H1 (cell line): ENCODE results near the gene IREB2. TPM values are rescaled to one million over a fixed set of nuclear protein-coding genes. Genes with fewer than 3 reads are reported as not detected.

Source experiments
- CTCF ChIA-PET: fragments of 300-600 bp; sonication (Branson Sonifier 250); formaldehyde crosslinking; loops from one replicate; lab custom pipeline; 2021; ENCODE audit not compliant: partially characterized antibody; lab: Charles Lee
- POLR2A ChIA-PET: fragments of 300-600 bp; sonication (Branson Sonifier 250); formaldehyde crosslinking; loops from one replicate; lab custom pipeline; 2021; ENCODE audit warnings: inconsistent platforms; ENCODE audit not compliant: partially characterized antibody; lab: Charles Lee
- DNase-seq, 2 experiments: peaks; one replicate each; pipeline versions ENCODE4 v3.0.0 to v3.0.0-alpha.2; 2010 to 2022; ENCODE audit warnings: low spot score in 2 of 2, low read depth in 1 of 2, mixed read lengths in 1 of 2
- FAIRE-seq: peaks from 2 replicates; lab custom pipeline; 2011; peaks lifted over from hg19 to GRCh38; lab: Jason Lieb, UNC
- H2AFZ ChIP-seq: 2 replicates; pipeline ENCODE4 v1.8.1; 2012; ENCODE audit warnings: low read length, inconsistent platforms
- H2AK5ac ChIP-seq: 2 replicates; pipeline ENCODE4 v1.6.1; 2013; ENCODE audit warnings: low read depth, low read length
- H2BK120ac ChIP-seq: replicated peaks from 2 replicates; pipeline ENCODE3; 2013; ENCODE audit warnings: low read depth, low read length, inconsistent platforms
- H2BK12ac ChIP-seq: 2 replicates; pipeline ENCODE4 v1.6.1; 2013; ENCODE audit warnings: low read depth, low read length
- H2BK15ac ChIP-seq: 2 replicates; pipeline ENCODE4 v1.6.1; 2013; ENCODE audit warnings: low read length
- H2BK20ac ChIP-seq: 2 replicates; pipeline ENCODE4 v1.6.1; 2013; ENCODE audit warnings: low read length
- H2BK5ac ChIP-seq: 2 replicates; pipeline ENCODE4 v1.6.1; 2013; ENCODE audit warnings: low read depth, low read length
- H3K14ac ChIP-seq: 2 replicates; pipeline ENCODE4 v1.6.1; 2013; ENCODE audit warnings: inconsistent platforms; ENCODE audit not compliant: insufficient read length
- H3K18ac ChIP-seq: 2 replicates; pipeline ENCODE4 v1.6.1; 2013; ENCODE audit warnings: low read length; ENCODE audit errors: extremely low read depth
- H3K23ac ChIP-seq: 2 replicates; pipeline ENCODE4 v1.6.1; 2013; ENCODE audit warnings: inconsistent platforms; ENCODE audit not compliant: insufficient read length
- H3K23me2 ChIP-seq: 2 replicates; pipeline ENCODE4 v1.6.1; 2013; ENCODE audit warnings: low read depth, low read length
- H3K27ac ChIP-seq: 2 replicates; pipeline ENCODE4 v1.6.1; 2011; ENCODE audit warnings: low read depth, low read length, inconsistent platforms
- H3K27me3 ChIP-seq, 4 experiments: replicated peaks in 1 of 4; 1 replicate in 1 of 4; 2 replicates in 3 of 4; pipeline versions ENCODE4 v1.6.1 to v1.8.1; 2011 to 2013; ENCODE audit warnings: low read length in 3 of 4, mild to moderate bottlenecking in 3 of 4, inconsistent platforms in 2 of 4, mixed read lengths in 2 of 4, moderate library complexity in 1 of 4; ENCODE audit not compliant: control insufficient read depth in 3 of 4, insufficient read depth in 3 of 4; ENCODE audit errors: extremely low read depth in 1 of 4
- H3K36me3 ChIP-seq, 4 experiments: 2 replicates each; pipeline versions ENCODE4 v1.6.1 to v1.8.1; 2011 to 2013; ENCODE audit warnings: mild to moderate bottlenecking in 4 of 4, low read length in 3 of 4, moderate library complexity in 2 of 4, control low read depth in 1 of 4, inconsistent platforms in 1 of 4; ENCODE audit not compliant: insufficient read depth in 4 of 4, control insufficient read depth in 2 of 4
- H3K4ac ChIP-seq: replicated peaks from 2 replicates; pipeline ENCODE3; 2013; ENCODE audit warnings: low read length, low read depth, mixed read lengths, inconsistent platforms; ENCODE audit not compliant: insufficient read length
- H3K4me1 ChIP-seq, 4 experiments: replicated peaks in 1 of 4; 1 replicate in 1 of 4; 2 replicates in 3 of 4; pipeline versions ENCODE4 v1.6.1 to v1.8.1; 2011 to 2013; ENCODE audit warnings: low read length in 3 of 4, inconsistent platforms in 2 of 4, mixed read lengths in 1 of 4; ENCODE audit not compliant: insufficient read depth in 4 of 4, control insufficient read depth in 3 of 4
- H3K4me2 ChIP-seq, 2 experiments: 2 replicates each; pipeline versions ENCODE4 v1.6.1 to v1.8.1; 2011 to 2013; ENCODE audit warnings: low read depth in 2 of 2, low read length in 2 of 2, control low read depth in 1 of 2, inconsistent platforms in 1 of 2, mild to moderate bottlenecking in 1 of 2; ENCODE audit not compliant: insufficient read depth in 1 of 2
- H3K4me3 ChIP-seq, 4 experiments: fragments of 200-600, 300-600 bp in 1 of 4; sonication (generic), shearing (Covaris generic), sonication (Bioruptor Twin) in 1 of 4; 2 replicates each; pipeline versions ENCODE4 v1.5.1 to v1.8.1; 2011 to 2016; ENCODE audit warnings: low read length in 4 of 4, low read depth in 3 of 4, control low read depth in 2 of 4, inconsistent platforms in 2 of 4, mild to moderate bottlenecking in 2 of 4, mixed read lengths in 1 of 4, moderate library complexity in 1 of 4; ENCODE audit not compliant: insufficient read depth in 2 of 4; ENCODE audit errors: extremely low read depth in 1 of 4
- H3K56ac ChIP-seq: replicated peaks from 2 replicates; pipeline ENCODE3; 2013; ENCODE audit warnings: low read depth, mild to moderate bottlenecking, mixed read lengths, low read length, inconsistent platforms; ENCODE audit not compliant: insufficient read length
- H3K79me1 ChIP-seq: 2 replicates; pipeline ENCODE4 v1.6.1; 2013; ENCODE audit warnings: low read depth, low read length, control low read depth
- H3K79me2 ChIP-seq, 2 experiments: 2 replicates each; pipeline versions ENCODE4 v1.6.1 to v1.8.1; 2012 to 2013; ENCODE audit warnings: low read length in 2 of 2, mild to moderate bottlenecking in 2 of 2, inconsistent platforms in 1 of 2; ENCODE audit not compliant: insufficient read depth in 2 of 2, control insufficient read depth in 1 of 2
- H3K9ac ChIP-seq, 4 experiments: replicated peaks in 1 of 4; 1 replicate in 1 of 4; 2 replicates in 3 of 4; pipeline versions ENCODE4 v1.6.1 to v1.8.1; 2011 to 2013; ENCODE audit warnings: low read depth in 3 of 4, low read length in 3 of 4, control low read depth in 2 of 4, mild to moderate bottlenecking in 2 of 4, moderate library complexity in 2 of 4, inconsistent platforms in 1 of 4; ENCODE audit errors: extremely low read depth in 1 of 4
- H3K9me3 ChIP-seq, 2 experiments: 2 replicates each; pipeline versions ENCODE4 v1.6.1 to v1.8.1; 2012 to 2013; ENCODE audit warnings: mild to moderate bottlenecking in 2 of 2, moderate library complexity in 2 of 2, control low read depth in 1 of 2, inconsistent platforms in 1 of 2, low read depth in 1 of 2, low read length in 1 of 2, mixed read lengths in 1 of 2; ENCODE audit not compliant: insufficient read depth in 2 of 2
- H4K20me1 ChIP-seq, 2 experiments: replicated peaks in 1 of 2; 2 replicates each; pipeline versions ENCODE3 to v1.8.1; 2011 to 2013; ENCODE audit warnings: inconsistent platforms in 2 of 2, low read length in 2 of 2, mild to moderate bottlenecking in 1 of 2; ENCODE audit not compliant: insufficient read depth in 2 of 2, control insufficient read depth in 1 of 2
- H4K5ac ChIP-seq: 2 replicates; pipeline ENCODE4 v1.6.1; 2013; ENCODE audit warnings: low read length, low read depth, mixed read lengths, inconsistent platforms; ENCODE audit not compliant: insufficient read length
- H4K8ac ChIP-seq: 2 replicates; pipeline ENCODE4 v1.8.0; 2013; ENCODE audit warnings: mild to moderate bottlenecking, moderate library complexity, low read length, inconsistent platforms; ENCODE audit not compliant: insufficient read depth; ENCODE audit errors: extremely low read depth
- H4K91ac ChIP-seq: replicated peaks from 2 replicates; pipeline ENCODE3; 2013; ENCODE audit warnings: low read length, mixed read lengths, inconsistent platforms; ENCODE audit not compliant: insufficient read length
- SIN3A ChIP-seq, 2 experiments: IDR thresholded peaks in 1 of 2; conservative IDR thresholded peaks in 1 of 2; 2 replicates each; pipeline ENCODE4 v1.6.1; 2011 to 2012; ENCODE audit warnings: low read length in 2 of 2, improper control_type of control experiment in 1 of 2, low read depth in 1 of 2, mild to moderate bottlenecking in 1 of 2
- SP1 ChIP-seq: IDR thresholded peaks from 2 replicates; pipeline ENCODE4 v1.6.1; 2011; ENCODE audit warnings: low read depth, low read length
- WGBS, 2 experiments: shearing (Covaris generic) in 1 of 2; methylation state at CpG; one replicate each; pipeline versions ENCODE4 v1.1.6 to v1.1.7; 2013 to 2015; ENCODE audit warnings: low lambda C conversion rate in 2 of 2, mixed read lengths in 2 of 2, inconsistent platforms in 1 of 2, low coverage in 1 of 2, missing lambda C conversion rate in 1 of 2; ENCODE audit not compliant: insufficient replicate concordance in 2 of 2, insufficient coverage in 1 of 2, insufficient read length in 1 of 2; ENCODE audit errors: extremely low coverage in 1 of 2, missing lambda C conversion rate in 1 of 2; 5-methylcytosine and 5-hydroxymethylcytosine counted together
- polyA plus RNA-seq, 7 experiments: library from polyadenylated mRNA; depleted of rRNA in 3 of 7; stranded (reverse) in 5 of 7; unstranded in 2 of 7; fragments of >200 nt in 5 of 7; fragments of 200-250 nt in 2 of 7; gene quantifications; 1 replicate in 5 of 7; 2 replicates in 1 of 7; 4 replicates in 1 of 7; pipeline versions ENCODE4 v1.2.1 to v1.2.3, GENCODE V29; 2011 to 2013; ENCODE audit warnings: missing spikeins in 2 of 7, mixed read lengths in 2 of 7
- total RNA-seq: library from RNA; stranded (reverse); fragmentation: NEBNext Ultra II Directional; extraction: Animal tissue kit (Norgen Biotek cat#: 25700); gene quantifications from 2 replicates; pipeline ENCODE4 v1.2.1, GENCODE V29; 2021

IREB2 gene
- total and polyA plus RNA-seq, 2 of the 8 experiments (the other 6 are each of a cell fraction or from before 2014, with no cell fraction given): 21.0 to 103 TPM

GRCh38 chr15:78540871-78541743 lies 103.1 kb downstream of the IREB2 start:
- POLR2A ChIA-PET: interaction anchor here (0.9 to 2.9 kb wide), 8 partner anchors 8 to 64 kb away, joined by 3 to 17 read pairs (median 8); partner anchors contain the start of genes CHRNA5 and HYKK
- H3K18ac ChIP-seq: 0 out of 2 replicates have a peak overlapping the region, but pooled peaks have one; percentile 41
- H3K4me1 ChIP-seq: peaks cover 0 to 3% (median 1%) of the 10 kb centered on the region in 4 experiments; a peak in 3 of 7 replicates
- peak overlapping the region; percentile 78 to 94 for H3K4me2 ChIP-seq
- no peak overlapping the region for H2AK5ac ChIP-seq
- no peak for DNase-seq
- H3K23me2 ChIP-seq: peaks cover 3% of the 10 kb centered on the region; the same call in 1 of the 2 replicates
- H3K4me3 ChIP-seq: peak overlapping the region; percentile 82 to 93 (median 92)
- FAIRE-seq: no peak
- H4K91ac ChIP-seq: peak overlapping the region; percentile 70
- peaks cover 13 to 41% (median 16%) of the 10 kb centered on the region in 4 experiments for H3K36me3 ChIP-seq
- no peak overlapping the region for H2BK15ac ChIP-seq
- H2BK20ac ChIP-seq: no peak overlapping the region
- H2BK120ac ChIP-seq: no peak overlapping the region
- H4K8ac ChIP-seq: peak overlapping the region; percentile 58; the same call in 1 of the 2 replicates
- H3K27ac ChIP-seq: peak overlapping the region; percentile 92; the same call in 1 of the 2 replicates
- H3K4ac ChIP-seq: no peak overlapping the region
- peaks cover 0 to 2% of the 10 kb centered on the region in 2 experiments for H4K20me1 ChIP-seq
- TF ChIP-seq SP1: no peak
- 0 out of 4 replicates have a peak, but pooled peaks of 1 of the 2 experiments have one; percentile 13 for TF ChIP-seq SIN3A (conservative IDR thresholded peaks at IDR 0.05 in 1 of 2, IDR thresholded peaks at IDR 0.05 in 1 of 2; ENCODE audit: low read depth in 1 of 2, low read length in 2 of 2)
- H2AFZ ChIP-seq: no peak overlapping the region
- H3K9me3 ChIP-seq: no peaks in the 10 kb centered on the region
- peak overlapping the region; percentile 55 to 89 (median 82) for H3K9ac ChIP-seq
- peaks cover 3% of the 10 kb centered on the region for H3K79me1 ChIP-seq
- peaks cover 0 to 22% of the 10 kb centered on the region in 2 experiments; a peak in 2 of 4 replicates for H3K79me2 ChIP-seq
- no peak overlapping the region for H3K23ac ChIP-seq
- H3K27me3 ChIP-seq: no peaks in the 10 kb centered on the region
- no peak overlapping the region for H2BK12ac ChIP-seq
- 13% methylated on average over 17 of the region's 17 CpGs; no CpG with 5 or more reads in 1 of the 2 experiments for WGBS, 2 experiments
- no peak overlapping the region for H3K56ac ChIP-seq
- no peak overlapping the region for H4K5ac ChIP-seq
- H3K14ac ChIP-seq: no peak overlapping the region
- peak overlapping the region; percentile 37; the same call in 1 of the 2 replicates for H2BK5ac ChIP-seq
- CTCF ChIA-PET: interaction anchor here (0.6 to 2.4 kb wide), 5 partner anchors 12 to 233 kb away, joined by 3 to 7 read pairs (median 4); partner anchors contain the start of genes CHRNA5 and HYKK
